Measurements from ENCODE around the gene RAB7B.

RAB7B gene

GRCh38 chr1:205950280-205950679 is 52.9 kb downstream of the RAB7B start:
- TF ChIP-seq CTCF (conservative IDR thresholded peaks at IDR 0.05) = no peak
- H3K27ac ChIP-seq = no peak overlapping the region

GRCh38 chr1:205949753-205950152 is 53.4 kb downstream of the RAB7B start:
- no peak for TF ChIP-seq CTCF (conservative IDR thresholded peaks at IDR 0.05)
- no peak overlapping the region for H3K27ac ChIP-seq

DNA sequence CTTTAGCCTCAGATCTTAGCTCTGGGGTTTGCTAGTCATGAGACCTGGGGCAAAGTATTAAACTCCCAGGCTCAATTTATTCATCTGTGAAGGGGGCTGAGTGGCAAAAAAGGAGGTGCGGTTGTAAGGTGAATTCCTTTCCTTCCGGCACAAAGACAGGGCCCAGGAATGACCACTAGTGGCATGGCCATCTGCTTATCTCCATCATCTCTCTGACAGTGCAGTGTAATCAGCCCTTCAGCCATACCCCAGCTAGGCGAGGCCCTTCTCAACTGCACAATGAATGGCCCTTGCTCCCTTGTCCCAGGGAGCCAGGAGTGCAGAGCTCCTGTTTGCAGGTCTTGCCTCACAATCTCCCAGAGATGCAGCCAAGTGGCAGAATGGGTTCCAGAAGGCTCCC is 54.3 kb downstream of the RAB7B start:
- H3K27ac ChIP-seq = no peak overlapping the region
- no peak for TF ChIP-seq CTCF (conservative IDR thresholded peaks at IDR 0.05)

DNA sequence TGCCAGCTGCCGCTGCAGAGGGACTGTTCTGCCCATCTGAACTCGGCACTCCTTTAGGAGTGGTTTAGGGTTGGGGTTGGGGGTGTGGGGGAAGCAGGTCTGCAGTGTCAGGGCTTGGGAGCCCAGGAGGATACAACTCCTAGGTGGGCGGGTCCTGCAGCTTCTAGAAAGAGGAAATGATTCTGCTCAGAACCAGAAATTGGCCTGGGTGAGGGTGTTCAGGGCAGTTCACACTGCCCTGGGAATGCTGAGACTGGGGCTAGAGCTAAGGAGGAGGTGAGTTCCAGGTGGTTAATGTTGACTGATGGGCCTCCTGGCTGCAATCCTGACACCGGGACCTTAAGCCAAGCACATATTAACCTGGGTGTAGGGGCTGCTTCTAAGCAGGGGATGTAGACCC is 55.2 kb downstream of the RAB7B start:
- no peak for TF ChIP-seq CTCF (conservative IDR thresholded peaks at IDR 0.05)
- no peak overlapping the region for H3K27ac ChIP-seq

DNA sequence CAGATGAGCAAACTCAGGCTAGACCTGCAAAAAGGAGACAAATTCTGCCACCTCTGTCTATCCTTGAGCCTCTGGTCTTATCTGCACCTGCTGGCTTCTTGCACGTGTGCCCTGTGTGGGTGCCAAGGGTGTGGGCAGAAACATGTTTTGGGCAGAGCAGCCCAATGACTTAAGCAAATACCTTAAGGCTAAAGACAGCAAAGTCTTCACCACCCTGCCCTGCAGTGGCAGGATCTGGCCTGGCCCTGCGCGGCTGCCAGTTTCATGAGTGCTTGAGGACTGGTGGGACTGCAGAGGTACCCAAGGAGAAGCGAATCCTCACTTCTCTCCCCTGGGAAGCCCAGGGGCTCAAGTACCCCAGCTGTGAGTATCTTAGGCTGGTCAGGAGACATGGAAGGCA is 56.2 kb downstream of the RAB7B start:
- no peak for TF ChIP-seq CTCF (conservative IDR thresholded peaks at IDR 0.05)
- H3K27ac ChIP-seq = no peak overlapping the region

DNA sequence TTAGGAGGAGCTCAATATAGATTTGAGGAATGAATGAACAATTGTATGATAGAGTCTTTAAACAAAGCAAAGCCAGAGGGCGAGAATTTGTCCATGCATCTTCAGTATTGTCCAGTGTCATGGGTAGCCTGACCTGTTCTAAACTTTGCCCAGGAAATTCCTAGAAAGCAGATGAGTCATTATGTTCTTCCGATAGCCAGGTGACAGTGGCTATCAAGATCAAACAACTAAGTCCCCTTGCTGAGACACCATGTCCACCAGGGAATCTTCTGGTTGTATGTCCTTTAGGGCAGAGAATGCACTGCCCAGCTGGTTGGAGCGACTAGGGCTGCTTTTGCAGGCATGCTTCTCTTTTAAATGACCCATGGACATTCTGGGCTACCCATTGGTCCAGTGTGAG is 58.1 kb downstream of the RAB7B start:
- no peak overlapping the region for H3K27ac ChIP-seq
- TF ChIP-seq CTCF (conservative IDR thresholded peaks at IDR 0.05) = no peak

- TF ChIP-seq CTCF (conservative IDR thresholded peaks at IDR 0.05) = no peak
- no peak overlapping the region for H3K27ac ChIP-seq
These were observed 58.7 kb downstream of the RAB7B start for GRCh38 chr1:205944525-205944924.

GRCh38 chr1:205943245-205943644 is 60.0 kb downstream of the RAB7B start, which contains the start of gene SLC26A9:
Gene SLC26A9 (minus strand): TSS chr1:205943456. CDS start chr1:205935820, 7,636 bp downstream.
- TF ChIP-seq CTCF (conservative IDR thresholded peaks at IDR 0.05) = no peak
- no peak within 1 kb of the TSS for H3K27ac ChIP-seq
